Stimulated activated CD4-positive, alpha-beta T cell treated with anti-CD3 and anti-CD28 coated beads, Interleukin-15, amount 100 ng/mL, for 24 hours (primary cell): Measurements from ENCODE around the gene VSIG10.
"Not testable (repeated sequence)": the region's sequence is repeated elsewhere in the genome, so short reads cannot be mapped to it uniquely, and the experiment has no call there.

Experiments
- DNase-seq: peaks from one replicate; pipeline ENCODE4 v3.0.0-alpha.2; 2020

VSIG10 gene

DNA sequence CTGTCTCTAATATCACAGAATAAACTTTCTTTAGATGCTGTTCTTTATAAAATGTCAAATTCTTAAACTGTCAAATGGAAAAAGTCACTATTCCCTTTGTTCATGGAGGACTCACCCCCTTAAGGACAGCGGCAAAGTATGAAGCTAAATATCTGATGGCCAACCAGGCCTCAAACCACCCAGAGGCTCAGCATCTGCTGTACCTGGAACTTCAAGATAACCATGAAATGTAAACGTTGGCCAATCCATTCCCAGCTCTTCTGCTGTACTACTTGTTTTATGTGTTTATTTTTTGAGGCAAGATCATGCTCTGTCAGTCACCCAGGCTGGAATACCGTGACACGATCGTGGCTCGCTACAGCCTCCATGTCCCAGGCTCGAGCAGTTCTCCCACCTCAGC lies 71.6 kb downstream of the VSIG10 start:
- DNase-seq: no peak

DNA sequence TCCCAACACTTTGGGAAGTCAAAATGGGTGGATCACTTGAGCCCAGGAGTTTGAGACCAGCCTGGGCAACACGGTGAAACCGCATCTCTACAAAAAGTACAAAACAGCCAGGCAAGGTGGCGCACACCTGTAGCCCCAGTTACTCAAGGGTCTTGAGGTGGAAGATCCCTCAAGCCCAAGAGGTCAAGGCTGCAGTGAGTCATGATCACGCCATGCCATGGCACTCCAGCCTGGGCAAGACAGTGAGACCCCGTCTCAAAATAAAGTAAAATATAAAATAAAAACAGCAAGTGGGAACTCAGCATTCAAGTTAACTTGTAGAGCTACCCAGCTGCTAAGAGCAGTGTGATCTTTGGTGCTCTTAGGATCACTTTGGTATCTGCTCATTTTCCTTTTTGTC lies 74.6 kb downstream of the VSIG10 start:
- DNase-seq: no peak

GRCh38 chr12:118025168-118025567 lies 78.6 kb downstream of the VSIG10 start:
- DNase-seq: no peak

DNA sequence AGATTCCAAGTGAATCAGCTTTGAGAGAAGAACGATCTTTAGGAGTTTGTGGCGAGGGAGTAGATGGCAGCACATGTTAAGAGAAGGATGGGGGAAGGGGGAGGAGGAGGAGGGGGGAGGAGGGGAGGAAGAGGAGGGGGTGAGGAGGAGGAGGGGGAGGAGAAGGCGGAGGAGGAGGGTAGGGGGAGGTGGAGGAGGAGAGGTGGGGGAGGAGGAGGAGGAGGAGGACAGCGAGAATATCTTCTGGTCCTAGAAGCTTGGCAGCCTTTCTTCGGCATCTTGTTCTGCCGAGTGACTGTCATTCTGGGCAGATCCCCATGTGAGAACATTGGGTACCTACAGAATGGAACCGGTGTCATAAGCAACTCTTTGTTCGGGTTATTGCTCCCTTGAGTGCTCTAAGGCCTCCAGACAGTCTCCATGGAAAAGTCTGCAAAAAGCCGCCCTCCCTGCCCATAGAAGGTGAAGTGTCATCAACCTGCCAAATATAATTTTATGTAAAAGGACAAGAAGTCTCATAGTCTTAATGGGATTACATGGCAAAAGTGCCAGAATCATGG lies 80.4 kb downstream of the VSIG10 start:
- DNase-seq: no peak

GRCh38 chr12:118022728-118023109 lies 81.1 kb downstream of the VSIG10 start:
- DNase-seq: no peak

DNA sequence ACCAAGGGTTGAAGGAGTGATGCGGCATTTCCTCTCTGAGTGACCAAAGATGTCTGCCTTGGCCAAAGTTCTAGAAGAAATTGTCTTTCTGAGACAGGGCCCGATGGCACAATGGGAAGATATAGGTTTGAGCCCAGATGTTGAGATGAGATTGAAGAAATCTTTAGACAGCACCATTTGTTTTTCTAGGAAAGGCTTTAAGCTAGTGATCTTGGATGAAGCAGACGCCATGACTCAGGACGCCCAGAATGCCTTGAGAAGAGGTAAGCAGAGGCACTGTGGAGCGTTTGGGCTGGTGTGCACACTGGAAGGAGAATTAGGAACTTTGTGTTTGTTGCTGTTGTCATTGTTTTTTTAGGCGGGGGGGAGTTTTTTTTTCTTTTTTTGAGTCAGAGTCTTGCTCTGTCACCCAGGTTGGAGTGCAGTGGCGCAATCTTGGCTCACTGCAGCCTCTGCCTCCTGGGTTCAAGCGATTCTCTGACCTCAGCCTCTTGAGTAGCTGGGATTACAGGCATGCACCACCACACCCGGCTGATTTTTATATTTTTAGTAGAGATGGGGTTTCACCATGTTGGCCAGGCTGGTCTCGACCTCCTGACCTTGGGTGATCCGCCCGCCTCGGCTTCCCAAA lies 81.6 kb downstream of the VSIG10 start:
- DNase-seq: not testable (repeated sequence)

GRCh38 chr12:118020036-118020435 lies 83.8 kb downstream of the VSIG10 start:
- no peak for DNase-seq

GRCh38 chr12:118017926-118018325 lies 85.9 kb downstream of the VSIG10 start:
- no peak for DNase-seq

GRCh38 chr12:118016424-118017264 lies 87.2 kb downstream of the VSIG10 start, which contains the start of gene RFC5:
Gene RFC5 (plus strand): TSS chr12:118016703. CDS start chr12:118016828, 125 bp downstream.
- peak; percentile 99 for DNase-seq

- DNase-seq: no peak
Measured at GRCh38 chr12:118015944-118016343, 87.9 kb downstream of the VSIG10 start.

DNA sequence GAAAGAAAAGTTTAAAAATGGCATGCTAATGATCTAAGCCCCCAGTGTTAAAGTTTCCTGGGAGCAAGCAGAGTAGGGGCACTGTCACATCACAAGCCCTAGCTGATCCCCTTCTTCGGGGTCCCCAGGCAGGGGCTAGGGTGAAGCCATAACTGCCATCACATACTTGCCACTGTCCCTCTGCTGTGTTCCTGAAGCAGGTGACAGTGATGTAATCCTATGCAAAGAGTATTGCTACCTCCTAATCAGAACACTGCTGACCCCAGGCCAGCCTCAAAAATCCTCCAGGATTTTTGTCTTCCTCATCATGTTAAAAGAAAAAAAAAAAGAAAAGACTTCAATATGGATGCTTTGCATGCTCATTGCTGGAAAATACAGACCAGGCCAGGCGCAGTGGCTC lies 88.5 kb downstream of the VSIG10 start:
- DNase-seq: no peak
